ENCODE data around the gene HEATR5A.
"Not testable (repeated sequence)": the region's sequence is repeated elsewhere in the genome, so short reads cannot be mapped to it uniquely, and the experiment has no call there.

HEATR5A gene

GRCh38 chr14:31280871-31281220 is 139.5 kb downstream of the HEATR5A start:
- Histone ChIP-seq H3K4me3 (no peak overlapping the region), H3K9me3 (replicated peaks in 1 of 11) (peaks cover 27 to 47% (median 40%) of the 10 kb centered on the region in 11 experiments), H3K36me3 (no peaks in the 10 kb centered on the region), H3K27ac (no peak overlapping the region), H3K4me1 (peaks cover 0 to 27% (median 4%) of the 10 kb centered on the region in 10 experiments; a peak in 9 of 20 replicates), H3K4me2 (no peak overlapping the region), H3K27me3 (no peaks in the 10 kb centered on the region), H4K20me1 (no peaks in the 10 kb centered on the region), H3K9ac (no peak overlapping the region)
- no peak for TF ChIP-seq Cebpa-rat (IDR thresholded peaks at IDR 0.05)

GRCh38 chr14:31280132-31280870 is 140.0 kb downstream of the HEATR5A start:
- no peak overlapping the region for H3K4me3 ChIP-seq
- no peak for TF ChIP-seq Cebpa-rat (IDR thresholded peaks at IDR 0.05)
- H3K9me3 ChIP-seq (replicated peaks in 1 of 11) = peaks cover 32 to 52% (median 45%) of the 10 kb centered on the region in 11 experiments
- no peak overlapping the region for H3K9ac ChIP-seq
- H4K20me1 ChIP-seq = no peaks in the 10 kb centered on the region
- H3K36me3 ChIP-seq = no peaks in the 10 kb centered on the region
- no peak overlapping the region for H3K27ac ChIP-seq
- H3K4me1 ChIP-seq = peaks cover 0 to 26% (median 4%) of the 10 kb centered on the region in 10 experiments; a peak in 9 of 20 replicates
- no peaks in the 10 kb centered on the region for H3K27me3 ChIP-seq
- H3K4me2 ChIP-seq = no peak overlapping the region

DNA sequence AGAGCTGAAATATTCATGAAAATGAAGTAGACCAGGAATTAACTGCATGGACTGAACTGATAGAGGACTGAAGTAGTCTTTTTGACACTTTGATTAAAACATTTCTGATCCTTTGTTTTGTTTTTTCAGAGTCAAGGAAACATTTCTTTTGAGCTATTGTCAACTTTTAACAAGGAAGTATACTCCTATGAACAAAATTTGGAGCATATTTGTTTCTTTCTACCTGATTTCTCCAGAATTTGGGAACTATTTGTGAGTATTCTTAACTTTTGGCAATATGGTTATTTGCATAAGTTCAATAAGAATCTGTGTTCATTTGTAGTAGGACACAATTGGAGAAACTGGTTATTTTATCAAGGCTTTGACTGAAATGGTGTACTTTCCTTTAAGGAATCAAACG is 141.5 kb downstream of the HEATR5A start:
- Histone ChIP-seq H3K27ac (no peak overlapping the region), H3K4me2 (no peak overlapping the region), H3K36me3 (no peaks in the 10 kb centered on the region), H3K27me3 (no peaks in the 10 kb centered on the region), H3K4me1 (peaks cover 0 to 22% (median 2%) of the 10 kb centered on the region in 10 experiments; a peak in 8 of 20 replicates), H3K9me3 (replicated peaks in 1 of 11) (peaks cover 36 to 65% (median 58%) of the 10 kb centered on the region in 11 experiments), H3K4me3 (no peak overlapping the region), H4K20me1 (no peaks in the 10 kb centered on the region), H3K9ac (no peak overlapping the region)
- no peak for TF ChIP-seq Cebpa-rat (IDR thresholded peaks at IDR 0.05)

DNA sequence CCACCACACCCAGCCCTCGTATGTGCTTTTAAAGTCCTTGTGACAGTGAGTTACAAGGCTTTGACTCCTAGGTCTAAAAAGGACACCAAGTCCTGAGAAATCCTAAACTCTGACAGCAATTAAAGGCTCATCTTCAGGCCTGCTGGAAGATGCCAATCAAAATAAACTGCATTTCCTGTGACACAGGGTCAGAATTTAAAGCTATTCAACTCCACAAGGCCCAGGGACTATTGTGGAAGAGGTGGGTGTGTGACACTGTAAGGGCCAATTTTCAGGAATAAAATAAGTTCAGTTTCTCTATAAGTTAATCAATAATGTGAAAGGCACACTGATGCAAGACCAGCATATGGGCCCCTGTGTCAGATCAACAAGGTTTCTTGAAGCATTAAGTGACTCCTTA is 143.3 kb downstream of the HEATR5A start:
- Histone ChIP-seq H3K36me3 (no peaks in the 10 kb centered on the region), H3K9me3 (replicated peaks in 1 of 11) (peaks cover 36 to 73% (median 67%) of the 10 kb centered on the region in 11 experiments), H3K4me3 (no peak overlapping the region; a peak in 2 of 20 replicates), H3K9ac (no peak overlapping the region), H3K27me3 (no peaks in the 10 kb centered on the region), H3K4me1 (peaks cover 0 to 27% (median 0%) of the 10 kb centered on the region in 10 experiments; a peak in 6 of 20 replicates), H3K27ac (no peak overlapping the region), H3K4me2 (no peak overlapping the region), H4K20me1 (no peaks in the 10 kb centered on the region)
- no peak for TF ChIP-seq Cebpa-rat (IDR thresholded peaks at IDR 0.05)

DNA sequence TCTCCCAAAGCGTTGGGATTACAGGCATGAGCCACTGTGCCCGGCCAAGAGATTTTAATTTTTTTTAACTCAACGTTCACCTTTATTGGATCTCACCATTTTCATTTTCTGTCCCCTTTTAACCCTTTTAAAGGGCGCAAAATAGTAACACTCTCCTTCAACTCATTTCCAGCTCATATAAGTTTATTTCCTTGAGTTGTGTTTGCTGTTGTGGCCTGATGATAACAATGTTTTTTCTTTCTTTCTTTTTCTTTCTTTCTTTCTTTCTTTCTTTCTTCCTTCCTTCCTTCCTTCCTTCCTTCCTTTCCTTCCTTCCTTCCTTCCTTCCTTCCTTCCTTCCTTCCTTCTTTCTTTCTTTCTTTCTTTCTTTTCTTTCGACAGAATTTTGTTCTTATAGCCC is 143.9 kb downstream of the HEATR5A start:
- not testable (repeated sequence) for H3K27ac ChIP-seq, H4K20me1 ChIP-seq, H3K4me2 ChIP-seq, H3K36me3 ChIP-seq, H3K4me3 ChIP-seq, H3K27me3 ChIP-seq, H3K9ac ChIP-seq
- Histone ChIP-seq H3K4me1 (peaks cover 0 to 27% (median 0%) of the 10 kb centered on the region in 10 experiments; a peak in 6 of 20 replicates), H3K9me3 (replicated peaks in 1 of 11) (peaks cover 36 to 77% (median 72%) of the 10 kb centered on the region in 11 experiments)

- Histone ChIP-seq H4K20me1 (no peaks in the 10 kb centered on the region), H3K27ac (no peak overlapping the region), H3K4me3 (no peak overlapping the region), H3K36me3 (no peaks in the 10 kb centered on the region), H3K9ac (no peak overlapping the region), H3K9me3 (replicated peaks in 1 of 11) (peaks cover 40 to 82% (median 75%) of the 10 kb centered on the region in 11 experiments), H3K4me2 (no peak overlapping the region), H3K27me3 (no peaks in the 10 kb centered on the region), H3K4me1 (peaks cover 0 to 27% (median 0%) of the 10 kb centered on the region in 10 experiments; a peak in 6 of 20 replicates)
- TF ChIP-seq Cebpa-rat (IDR thresholded peaks at IDR 0.05) = no peak
Observed at GRCh38 chr14:31275731-31276130, 144.6 kb downstream of the HEATR5A start.

- H3K4me2 ChIP-seq = no peak overlapping the region
- H3K9ac ChIP-seq = no peak overlapping the region
- H3K4me1 ChIP-seq = peaks cover 0 to 36% (median 0%) of the 10 kb centered on the region in 10 experiments; a peak in 6 of 20 replicates
- peaks cover 36 to 83% (median 63%) of the 10 kb centered on the region in 11 experiments for H3K9me3 ChIP-seq (replicated peaks in 1 of 11)
- H3K27me3 ChIP-seq = no peaks in the 10 kb centered on the region
- no peak overlapping the region for H3K27ac ChIP-seq
- H3K36me3 ChIP-seq = no peaks in the 10 kb centered on the region; a peak in 1 of 22 replicates
- no peaks in the 10 kb centered on the region for H4K20me1 ChIP-seq
- TF ChIP-seq Cebpa-rat (IDR thresholded peaks at IDR 0.05) = no peak
- no peak overlapping the region for H3K4me3 ChIP-seq
Observed at GRCh38 chr14:31271648-31272047, 148.7 kb downstream of the HEATR5A start.

- Histone ChIP-seq H3K36me3 (no peaks in the 10 kb centered on the region; a peak in 1 of 22 replicates), H3K9ac (no peak overlapping the region), H3K4me1 (peaks cover 0 to 36% (median 0%) of the 10 kb centered on the region in 10 experiments; a peak in 6 of 20 replicates), H3K4me3 (peak overlapping the region in 2 of 10 experiments; percentile 12 to 22; a peak in 1 of 20 replicates), H4K20me1 (no peaks in the 10 kb centered on the region), H3K4me2 (no peak overlapping the region), H3K27ac (no peak overlapping the region), H3K9me3 (replicated peaks in 1 of 11) (peaks cover 22 to 70% (median 50%) of the 10 kb centered on the region in 11 experiments), H3K27me3 (no peaks in the 10 kb centered on the region)
- no peak for TF ChIP-seq Cebpa-rat (IDR thresholded peaks at IDR 0.05)
Observed at GRCh38 chr14:31270196-31270772, 150.1 kb downstream of the HEATR5A start.

DNA sequence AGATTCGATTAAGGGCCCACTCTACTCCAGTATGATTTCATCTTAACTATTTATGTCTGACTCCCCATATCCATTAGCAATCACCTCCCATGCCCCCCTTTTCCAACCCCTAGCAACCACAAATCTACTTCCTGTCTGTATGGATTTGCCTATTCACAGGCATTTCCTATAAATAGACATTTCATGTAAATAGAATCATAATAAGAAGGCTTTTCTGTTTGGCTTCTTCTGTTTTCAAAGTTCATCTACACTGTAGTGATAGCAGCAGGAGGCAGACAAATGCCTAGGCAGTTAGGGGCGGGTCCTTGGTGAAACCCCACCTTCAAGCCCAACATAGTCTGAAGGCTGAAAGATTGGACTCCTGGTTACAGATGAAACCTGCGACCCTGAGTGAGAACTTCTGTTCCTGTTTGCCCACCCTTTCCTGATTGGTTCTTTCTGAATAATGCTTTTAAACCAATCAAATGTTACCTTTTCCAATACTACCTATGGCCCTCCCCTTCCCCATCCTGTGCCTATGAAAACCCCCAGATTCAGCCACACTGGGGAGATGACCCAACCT is 150.6 kb downstream of the HEATR5A start:
- Histone ChIP-seq H3K4me2 (peak overlapping the region in 2 of 11 experiments; percentile 21 to 30; a peak in 2 of 22 replicates), H3K27me3 (no peaks in the 10 kb centered on the region), H3K9ac (no peak overlapping the region), H3K36me3 (no peaks in the 10 kb centered on the region; a peak in 1 of 22 replicates), H3K9me3 (replicated peaks in 1 of 11) (peaks cover 18 to 64% (median 44%) of the 10 kb centered on the region in 11 experiments), H3K4me3 (no peak overlapping the region), H3K4me1 (peaks cover 0 to 35% (median 0%) of the 10 kb centered on the region in 10 experiments; a peak in 6 of 20 replicates), H4K20me1 (no peaks in the 10 kb centered on the region), H3K27ac (no peak overlapping the region)
- no peak for TF ChIP-seq Cebpa-rat (IDR thresholded peaks at IDR 0.05)

All from BLaER1 treated with 17β-estradiol and CSF1 and Interleukin-3, amounts not matched to agents 10 nM and 100 nM (cell line).